Fibroblast of mammary gland (primary cell): Measurements from ENCODE around the gene KRT222.

Source experiments
- DNase-seq: peaks from one replicate; pipeline ENCODE4 v3.0.0-alpha.2; 2010; ENCODE audit warnings: low read depth
- H3K4me3 ChIP-seq: 2 replicates; pipeline ENCODE4 v1.5.1; 2011; ENCODE audit warnings: low read depth, mild to moderate bottlenecking, low read length, moderate library complexity; ENCODE audit not compliant: control insufficient read depth
- TF ChIP-seq, protein P1 (sequence below): conservative IDR thresholded peaks from 2 replicates; pipeline ENCODE4 v1.5.1; 2011; ENCODE audit warnings: low read depth, low read length, inconsistent platforms; ENCODE audit not compliant: control insufficient read depth, insufficient read depth

KRT222 gene

DNA sequence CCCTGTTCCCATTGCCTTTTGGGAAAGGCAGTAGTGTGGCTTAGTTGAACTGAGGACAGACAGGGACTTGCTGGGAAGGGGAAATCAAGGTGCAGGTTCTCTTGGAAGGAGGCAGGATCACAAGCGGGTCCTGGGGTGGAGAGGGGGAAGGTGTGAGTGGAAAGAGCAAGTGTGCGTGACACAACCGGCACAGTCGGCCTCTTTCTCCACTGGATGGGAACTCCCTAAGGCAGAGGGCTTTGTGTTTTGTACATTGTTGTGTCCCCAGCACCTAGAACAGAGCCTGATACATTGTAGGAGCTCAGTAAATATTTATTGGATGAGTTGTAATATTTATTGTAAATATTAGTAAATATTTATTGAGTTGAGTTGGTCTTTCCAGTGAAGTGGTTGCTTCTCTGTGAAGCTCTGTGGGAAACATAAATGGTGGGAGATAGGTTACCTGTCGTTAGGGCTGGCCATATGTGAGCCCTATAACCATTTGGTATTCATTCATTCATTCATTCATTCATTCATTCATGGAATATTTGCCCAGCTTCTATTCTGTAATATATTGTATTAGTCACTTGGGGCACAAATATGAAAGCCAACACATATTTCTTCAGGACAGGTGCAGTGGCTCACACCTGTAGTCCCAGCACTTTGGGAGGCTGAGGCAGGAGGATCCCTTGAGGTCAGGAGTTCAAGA lies 51.4 kb downstream of the KRT222 start:
- TF ChIP-seq, protein P1, sequence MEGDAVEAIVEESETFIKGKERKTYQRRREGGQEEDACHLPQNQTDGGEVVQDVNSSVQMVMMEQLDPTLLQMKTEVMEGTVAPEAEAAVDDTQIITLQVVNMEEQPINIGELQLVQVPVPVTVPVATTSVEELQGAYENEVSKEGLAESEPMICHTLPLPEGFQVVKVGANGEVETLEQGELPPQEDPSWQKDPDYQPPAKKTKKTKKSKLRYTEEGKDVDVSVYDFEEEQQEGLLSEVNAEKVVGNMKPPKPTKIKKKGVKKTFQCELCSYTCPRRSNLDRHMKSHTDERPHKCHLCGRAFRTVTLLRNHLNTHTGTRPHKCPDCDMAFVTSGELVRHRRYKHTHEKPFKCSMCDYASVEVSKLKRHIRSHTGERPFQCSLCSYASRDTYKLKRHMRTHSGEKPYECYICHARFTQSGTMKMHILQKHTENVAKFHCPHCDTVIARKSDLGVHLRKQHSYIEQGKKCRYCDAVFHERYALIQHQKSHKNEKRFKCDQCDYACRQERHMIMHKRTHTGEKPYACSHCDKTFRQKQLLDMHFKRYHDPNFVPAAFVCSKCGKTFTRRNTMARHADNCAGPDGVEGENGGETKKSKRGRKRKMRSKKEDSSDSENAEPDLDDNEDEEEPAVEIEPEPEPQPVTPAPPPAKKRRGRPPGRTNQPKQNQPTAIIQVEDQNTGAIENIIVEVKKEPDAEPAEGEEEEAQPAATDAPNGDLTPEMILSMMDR: no peak
- H3K4me3 ChIP-seq: no peak overlapping the region
- DNase-seq: no peak

DNA sequence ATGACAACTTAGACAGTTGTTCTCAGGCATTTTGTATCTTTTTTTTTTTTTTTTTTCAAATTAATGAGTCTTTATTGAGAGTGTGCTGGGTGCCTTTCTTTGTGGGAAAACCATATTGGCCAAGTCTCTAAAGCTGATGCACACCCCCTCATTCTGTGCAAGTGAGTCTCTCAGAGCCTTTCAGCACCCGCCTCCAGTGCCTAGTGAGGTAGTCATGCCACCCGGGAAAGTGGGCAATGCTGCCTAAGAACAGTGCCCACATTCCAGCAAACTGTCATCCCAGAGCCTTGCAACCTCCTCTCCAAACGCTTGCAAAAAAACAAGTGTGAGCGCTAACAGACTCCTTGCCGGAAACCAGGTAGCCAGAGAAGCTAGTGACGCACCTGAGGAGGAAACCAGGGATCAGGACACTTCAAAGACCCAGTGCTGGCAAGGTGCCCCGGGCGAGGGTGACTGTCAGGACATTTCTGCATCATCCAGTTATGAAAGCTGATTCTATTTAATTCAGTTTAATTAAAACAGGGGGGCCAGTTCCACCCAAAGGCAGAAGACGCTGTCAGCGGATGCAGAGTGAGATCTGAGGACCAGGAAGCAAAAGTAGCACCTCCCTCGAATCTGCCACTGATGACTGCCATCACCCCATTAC lies 52.3 kb downstream of the KRT222 start:
- no peak overlapping the region for H3K4me3 ChIP-seq
- no peak for DNase-seq
- TF ChIP-seq, protein P1: no peak

DNA sequence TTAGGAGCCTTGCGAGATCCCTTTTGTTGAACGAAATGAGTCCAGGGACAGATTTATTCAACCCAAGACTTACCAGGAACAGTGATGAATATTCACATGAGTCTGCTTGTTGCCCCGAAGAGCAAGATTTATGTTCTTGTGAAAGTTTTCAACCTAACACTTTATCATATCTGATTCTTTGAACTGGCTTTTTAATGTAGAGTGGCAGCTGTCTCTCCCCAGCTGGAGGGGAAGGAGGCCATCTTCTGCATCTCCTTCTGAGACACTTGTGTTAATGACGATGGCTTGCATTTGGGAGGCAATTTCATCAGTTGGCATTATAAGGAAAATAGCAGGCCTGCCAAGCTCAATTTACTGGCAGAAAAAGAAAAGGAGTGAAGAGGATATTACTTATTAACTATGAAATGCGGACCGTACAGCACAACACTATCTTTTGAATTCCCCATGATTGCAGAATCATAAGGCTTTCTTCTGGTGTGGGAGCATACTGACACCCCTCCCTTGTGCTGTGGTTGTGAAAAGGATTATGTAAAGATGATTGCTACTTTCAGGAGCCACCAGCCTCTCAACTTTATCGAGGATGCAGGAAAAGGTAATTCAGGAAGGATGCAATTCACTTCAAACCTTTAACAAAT lies 53.0 kb downstream of the KRT222 start:
- TF ChIP-seq, protein P1: no peak
- H3K4me3 ChIP-seq: no peak overlapping the region

DNA sequence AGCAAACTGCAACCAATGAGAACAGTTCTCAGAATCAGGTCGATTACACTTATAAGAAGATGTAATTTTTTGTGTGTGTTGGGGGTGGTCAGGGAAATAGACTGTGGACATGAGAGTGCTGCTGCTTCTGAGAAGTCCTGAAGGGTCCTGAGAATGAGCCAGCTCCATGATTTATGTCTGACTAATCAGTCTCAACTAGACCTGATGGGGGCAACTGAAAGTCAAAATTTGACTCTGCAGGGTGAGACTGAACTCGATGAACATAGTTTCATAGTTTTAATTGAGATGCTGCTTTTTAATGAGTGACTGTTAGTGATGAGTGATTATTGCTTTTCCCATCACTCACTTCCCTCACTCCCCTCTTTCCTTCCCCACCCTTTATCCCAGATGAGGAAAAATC lies 54.6 kb downstream of the KRT222 start:
- no peak overlapping the region for H3K4me3 ChIP-seq
- DNase-seq: peak; percentile 9
- TF ChIP-seq, protein P1: no peak

More for the DNA sequence above, 53.0 kb downstream of the KRT222 start:
- no peak for DNase-seq

DNA sequence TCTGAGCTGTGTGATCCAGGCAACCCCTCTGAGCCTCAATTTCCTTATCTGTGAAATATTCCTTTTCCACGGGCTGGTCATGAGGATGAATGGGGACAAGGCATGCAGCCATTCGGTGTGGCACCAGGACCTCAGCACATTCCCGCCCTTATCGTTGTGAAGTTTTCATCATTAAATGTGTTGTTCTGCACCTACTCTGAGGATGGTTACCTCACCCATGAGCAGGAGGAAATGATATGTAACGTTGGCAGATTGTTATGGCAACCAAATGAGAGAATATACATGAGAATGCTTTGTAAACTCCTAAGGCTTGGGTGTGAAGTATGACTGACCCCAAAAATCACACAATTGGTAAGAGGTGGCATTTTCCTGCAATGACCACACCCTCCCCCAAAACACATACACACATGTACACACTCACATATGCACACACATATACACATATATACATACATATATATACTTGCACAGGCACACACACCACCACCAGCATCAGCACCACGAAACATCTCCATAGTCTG lies 56.9 kb downstream of the KRT222 start:
- TF ChIP-seq, protein P1: no peak
- DNase-seq: no peak

DNA sequence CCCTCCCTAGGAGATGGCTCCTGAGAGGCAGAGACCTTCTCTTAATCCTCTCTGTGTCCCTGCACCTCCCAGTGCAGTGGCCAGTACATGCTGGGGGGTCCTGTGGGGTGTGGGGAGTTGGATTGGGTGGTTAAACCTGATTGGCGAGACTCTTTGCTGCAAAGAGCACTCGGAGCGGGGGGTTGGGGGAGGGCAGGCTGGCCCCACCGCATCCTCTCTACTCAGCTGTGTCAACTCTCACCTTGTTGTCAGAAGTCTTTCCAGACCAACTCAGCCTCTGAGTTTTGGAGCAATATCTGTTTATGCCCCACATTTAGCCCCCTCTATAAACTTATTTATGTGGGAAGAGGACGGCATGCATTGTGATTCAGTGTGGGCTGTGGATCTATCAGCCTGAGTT lies 57.3 kb downstream of the KRT222 start:
- no peak overlapping the region for H3K4me3 ChIP-seq
- TF ChIP-seq, protein P1: no peak
- no peak for DNase-seq

More for the DNA sequence above, 56.9 kb downstream of the KRT222 start:
- H3K4me3 ChIP-seq: no peak overlapping the region
